ENCODE measurements around the gene FAM149A.

DNA sequence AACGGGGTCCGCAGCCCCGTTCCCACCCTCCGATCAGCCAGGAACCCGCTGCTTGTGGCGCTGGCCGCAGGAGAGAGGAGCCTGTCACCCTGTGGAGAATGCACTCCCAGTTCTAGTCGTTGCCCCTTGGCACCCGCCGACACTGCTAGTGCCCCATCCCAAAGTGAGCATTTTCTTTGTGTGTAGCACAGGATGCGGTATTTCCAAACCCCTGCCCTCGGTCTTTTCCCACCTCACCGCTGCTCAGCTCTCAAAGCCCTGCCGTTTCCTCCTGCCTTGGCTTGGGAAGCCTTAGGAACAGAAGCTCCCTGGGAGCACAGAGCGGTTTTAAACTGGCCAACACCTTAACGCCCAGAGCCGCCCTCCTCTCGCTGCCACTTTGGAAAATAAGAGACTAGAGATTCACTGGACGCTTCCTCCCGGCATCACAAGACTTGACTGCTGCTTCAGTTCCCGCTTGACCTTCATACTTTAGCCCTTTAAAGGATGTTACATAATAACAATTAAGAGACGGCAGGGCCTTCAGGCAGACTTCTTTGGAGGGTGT, 87.6 kb downstream of the FAM149A start:
- TF ChIP-seq, protein P1, sequence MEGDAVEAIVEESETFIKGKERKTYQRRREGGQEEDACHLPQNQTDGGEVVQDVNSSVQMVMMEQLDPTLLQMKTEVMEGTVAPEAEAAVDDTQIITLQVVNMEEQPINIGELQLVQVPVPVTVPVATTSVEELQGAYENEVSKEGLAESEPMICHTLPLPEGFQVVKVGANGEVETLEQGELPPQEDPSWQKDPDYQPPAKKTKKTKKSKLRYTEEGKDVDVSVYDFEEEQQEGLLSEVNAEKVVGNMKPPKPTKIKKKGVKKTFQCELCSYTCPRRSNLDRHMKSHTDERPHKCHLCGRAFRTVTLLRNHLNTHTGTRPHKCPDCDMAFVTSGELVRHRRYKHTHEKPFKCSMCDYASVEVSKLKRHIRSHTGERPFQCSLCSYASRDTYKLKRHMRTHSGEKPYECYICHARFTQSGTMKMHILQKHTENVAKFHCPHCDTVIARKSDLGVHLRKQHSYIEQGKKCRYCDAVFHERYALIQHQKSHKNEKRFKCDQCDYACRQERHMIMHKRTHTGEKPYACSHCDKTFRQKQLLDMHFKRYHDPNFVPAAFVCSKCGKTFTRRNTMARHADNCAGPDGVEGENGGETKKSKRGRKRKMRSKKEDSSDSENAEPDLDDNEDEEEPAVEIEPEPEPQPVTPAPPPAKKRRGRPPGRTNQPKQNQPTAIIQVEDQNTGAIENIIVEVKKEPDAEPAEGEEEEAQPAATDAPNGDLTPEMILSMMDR (IDR thresholded peaks at IDR 0.05) = no peak
- TF ChIP-seq EZH2 (IDR thresholded peaks at IDR 0.05; ENCODE audit: borderline replicate concordance, insufficient read depth, low read depth, low read length, poor library complexity, severe bottlenecking) = no peak

Measured in B cell (primary cell).